ENCODE results near the gene DISP3. TPM values are rescaled to one million over a fixed set of nuclear protein-coding genes. Genes with fewer than 3 reads are reported as not detected.

DISP3 gene
- total and polyA plus RNA-seq, 2 of the 13 experiments (the other 11 are each of a cell fraction or from before 2014, with no cell fraction given) = 0.08 to 0.13 TPM

- no peak for FAIRE-seq
- no peaks in the 10 kb centered on the region for H3K4me1 ChIP-seq (ENCODE audit: insufficient read depth, low read length)
- no peak overlapping the region for H2AFZ ChIP-seq (ENCODE audit: low read length)
- 15% methylated on average over 4 of the region's 5 CpGs for WGBS (ENCODE audit: low lambda C conversion rate)
- H3K79me2 ChIP-seq (ENCODE audit: insufficient read depth, low read length) = no peaks in the 10 kb centered on the region
- no peak overlapping the region for H3K4me2 ChIP-seq (ENCODE audit: low read depth, low read length)
- ChIA-PET POLR2A (no interaction called here), CTCF (ENCODE audit: low intra/inter-chr PET ratio, low total read pairs) (no interaction called here)
- H3K27ac ChIP-seq (ENCODE audit: extremely low read length, insufficient read depth, low read length) = no peak overlapping the region
- in situ Hi-C loops (cut with HindIII; ENCODE audit: extremely low pct_ligation_motif_present, low pct_unique_long_range_greater_than_20kb) = no loop called here
- no peak for ATAC-seq
- no peak overlapping the region for H3K9ac ChIP-seq (ENCODE audit: insufficient read depth, low read depth, low read length)
- BruUV-seq (replicated peaks) = no TSS peak
- no peaks in the 10 kb centered on the region for H4K20me1 ChIP-seq (ENCODE audit: insufficient read depth, low read length)
- TF ChIP-seq KLF13 (CRISPR knock-in tag; IDR thresholded peaks at IDR 0.05) (no peak), ZSCAN9 (CRISPR knock-in tag; IDR thresholded peaks at IDR 0.05; ENCODE audit: borderline replicate concordance) (no peak), RFX3 (CRISPR knock-in tag; IDR thresholded peaks at IDR 0.05) (no peak), RFX1 (IDR thresholded peaks at IDR 0.05) (peak; percentile 27; the same call in 1 of the 2 replicates), ZFP36L2 (CRISPR knock-in tag; IDR thresholded peaks at IDR 0.05) (no peak)
- no peak for DNase-seq (ENCODE audit: low spot score)
- peaks cover 1 to 44% of the 10 kb centered on the region in 2 experiments; a peak in 3 of 5 replicates for H3K27me3 ChIP-seq (ENCODE audit: control insufficient read depth in 1 of 2, insufficient read depth in 2 of 2, low read length in 2 of 2)
- intact Hi-C loops (cut with micrococcal nuclease; ENCODE audit: unreplicated experiment) = no loop called here
- H3K9me3 ChIP-seq (ENCODE audit: low read length) = no peaks in the 10 kb centered on the region
- H3K4me3 ChIP-seq (replicated peaks in 1 of 3; ENCODE audit: insufficient read depth in 1 of 3, low read depth in 2 of 3, low read length in 3 of 3) = no peak overlapping the region
- H3K36me3 ChIP-seq (replicated peaks in 1 of 2; ENCODE audit: control insufficient read depth in 1 of 2, insufficient read depth in 2 of 2, low read length in 2 of 2) = no peaks in the 10 kb centered on the region
Observed at GRCh38 chr1:11564237-11564636, 85.3 kb downstream of the DISP3 start.

GRCh38 chr1:11566042-11566850 lies 87.3 kb downstream of the DISP3 start:
- BruUV-seq (replicated peaks) = no TSS peak

More at GRCh38 chr1:11566042-11566850, 87.3 kb downstream of the DISP3 start:
- Histone ChIP-seq H3K9me3 (ENCODE audit: low read length) (no peaks in the 10 kb centered on the region), H3K79me2 (ENCODE audit: insufficient read depth, low read length) (no peaks in the 10 kb centered on the region), H3K27me3 (ENCODE audit: control insufficient read depth in 1 of 2, insufficient read depth in 2 of 2, low read length in 2 of 2) (peaks cover 0 to 43% of the 10 kb centered on the region in 2 experiments; a peak in 2 of 5 replicates), H3K27ac (ENCODE audit: extremely low read length, insufficient read depth, low read length) (no peak overlapping the region), H3K9ac (ENCODE audit: insufficient read depth, low read depth, low read length) (no peak overlapping the region), H4K20me1 (ENCODE audit: insufficient read depth, low read length) (no peaks in the 10 kb centered on the region), H3K4me2 (ENCODE audit: low read depth, low read length) (no peak overlapping the region), H3K4me3 (replicated peaks in 1 of 3; ENCODE audit: insufficient read depth in 1 of 3, low read depth in 2 of 3, low read length in 3 of 3) (no peak overlapping the region), H3K36me3 (replicated peaks in 1 of 2; ENCODE audit: control insufficient read depth in 1 of 2, insufficient read depth in 2 of 2, low read length in 2 of 2) (no peaks in the 10 kb centered on the region), H3K4me1 (ENCODE audit: insufficient read depth, low read length) (no peaks in the 10 kb centered on the region), H2AFZ (ENCODE audit: low read length) (no peak overlapping the region)
- CTCF ChIA-PET (ENCODE audit: low intra/inter-chr PET ratio, low total read pairs) = no interaction called here
- intact Hi-C loops (cut with micrococcal nuclease; ENCODE audit: unreplicated experiment) (no loop called here), in situ Hi-C loops (cut with HindIII; ENCODE audit: extremely low pct_ligation_motif_present, low pct_unique_long_range_greater_than_20kb) (no loop called here)
- ATAC-seq (no peak), FAIRE-seq (no peak), DNase-seq (ENCODE audit: low spot score) (no peak)
- WGBS (ENCODE audit: low lambda C conversion rate) = 42% methylated on average over 10 of the region's 16 CpGs
- TF ChIP-seq ZNF768 (CRISPR knock-in tag; IDR thresholded peaks at IDR 0.05) = peak; percentile 61
- no peak for TF ChIP-seq CAMTA2 (CRISPR knock-in tag; IDR thresholded peaks at IDR 0.05; ENCODE audit: borderline replicate concordance)
- POLR2A ChIA-PET = no interaction called here

All from HepG2 (cell line).